PC-3 (cell line): Measurements from ENCODE around the gene STAU1. TPM values are rescaled to one million over a fixed set of nuclear protein-coding genes. Genes with fewer than 3 reads are reported as not detected.

ENCODE experiments used
- ATAC-seq: fragments of 200-7000 bp; cut with Tn5 transposase; 2 replicates; pipeline ENCODE4 v1.9.1; 2020; ENCODE audit warnings: mild to moderate bottlenecking, moderate library complexity
- BruUV-seq: library from RNA; stranded (reverse); fragments of 400-500 nt; replicated peaks from 2 replicates; lab custom pipeline; 2021; lab: Mats Ljungman, UMichigan
- CTCF ChIA-PET: fragments of 300-600 bp; sonication (Branson Sonifier 250); formaldehyde crosslinking; loops from one replicate; lab custom pipeline; 2022; ENCODE audit warnings: antibody characterized with exemption; lab: Charles Lee
- POLR2A ChIA-PET: fragments of 300-600 bp; sonication (Branson Sonifier 250); formaldehyde crosslinking; loops from one replicate; lab custom pipeline; 2022; ENCODE audit warnings: antibody characterized with exemption; ENCODE audit not compliant: unreplicated experiment; lab: Charles Lee
- DNase-seq: peaks from one replicate; pipeline ENCODE4 v3.0.0-alpha.2; 2015
- H2AFZ ChIP-seq: fragments of 300-600 bp; sonication (generic); 2 replicates; pipeline ENCODE4 v1.6.0; 2016; ENCODE audit warnings: antibody characterized with exemption, low read length
- H3F3A ChIP-seq: fragments of 300-600 bp; sonication (generic); one replicate; pipeline ENCODE4 v1.6.0; 2017; ENCODE audit warnings: antibody characterized with exemption, low read length, control low read depth, mild to moderate bottlenecking; ENCODE audit not compliant: unreplicated experiment
- H3K27ac ChIP-seq: fragments of 300-600 bp; sonication (generic); 2 replicates; pipeline ENCODE4 v1.5.1; 2016; ENCODE audit warnings: mild to moderate bottlenecking, low read length
- H3K27me3 ChIP-seq: fragments of 300-600 bp; sonication (generic); 2 replicates; pipeline ENCODE4 v1.6.1; 2016; ENCODE audit warnings: low read length, mixed read lengths
- H3K36me3 ChIP-seq: fragments of 300-600 bp; sonication (generic); 2 replicates; pipeline ENCODE4 v1.6.1; 2016; ENCODE audit warnings: low read depth, mixed run types, low read length, mixed read lengths
- H3K4me1 ChIP-seq: fragments of 300-600 bp; sonication (generic); 2 replicates; pipeline ENCODE4 v1.5.1; 2016; ENCODE audit warnings: low read length; ENCODE audit not compliant: insufficient read depth
- H3K4me2 ChIP-seq: fragments of 300-600 bp; sonication (generic); 2 replicates; pipeline ENCODE4 v1.6.0; 2016; ENCODE audit warnings: low read length
- H3K4me3 ChIP-seq: fragments of 300-600 bp; sonication (generic); 2 replicates; pipeline ENCODE4 v1.5.1; 2016; ENCODE audit warnings: mild to moderate bottlenecking, low read length, mixed read lengths
- H3K79me2 ChIP-seq: fragments of 300-600 bp; sonication (generic); 2 replicates; pipeline ENCODE4 v1.6.1; 2017; ENCODE audit warnings: low read length, mixed read lengths
- H3K9ac ChIP-seq: fragments of 300-600 bp; sonication (generic); 2 replicates; pipeline ENCODE4 v1.6.0; 2016; ENCODE audit warnings: mild to moderate bottlenecking, low read length
- H3K9me2 ChIP-seq: fragments of 300-600 bp; sonication (generic); replicated peaks from 2 replicates; pipeline ENCODE4 v1.6.1; 2016; ENCODE audit warnings: mixed run types, low read length, mixed read lengths
- H3K9me3 ChIP-seq: fragments of 300-600 bp; sonication (generic); 2 replicates; pipeline ENCODE4 v1.6.1; 2016; ENCODE audit warnings: low read length, mixed read lengths
- H4K20me1 ChIP-seq: fragments of 300-600 bp; sonication (generic); 2 replicates; pipeline ENCODE4 v1.6.1; 2016; ENCODE audit warnings: low read length, mixed read lengths
- CTCF ChIP-seq: fragments of 300-600 bp; sonication (generic); conservative IDR thresholded peaks from 2 replicates; pipeline ENCODE4 v1.5.1; 2017; ENCODE audit warnings: antibody characterized with exemption, low read depth, mild to moderate bottlenecking, low read length
- EZH2 ChIP-seq: fragments of 300-600 bp; sonication (generic); IDR thresholded peaks from one replicate; pipeline ENCODE4 v1.6.1; 2017; ENCODE audit warnings: antibody characterized with exemption, mild to moderate bottlenecking, low read length; ENCODE audit not compliant: unreplicated experiment
- EZH2phosphoT487 ChIP-seq: fragments of 300-600 bp; sonication (generic); IDR thresholded peaks from 2 replicates; pipeline ENCODE4 v1.6.1; 2018; ENCODE audit warnings: mild to moderate bottlenecking, antibody characterized with exemption, low read length, borderline replicate concordance
- intact Hi-C: fragments of 100-400 bp; cut with micrococcal nuclease; formaldehyde crosslinking; loops from 2 replicates; pipeline ENCODE4 v1.9.0; 2023
- total RNA-seq: library from RNA; depleted of rRNA; stranded (reverse); fragments of >200 nt; gene quantifications from 2 replicates; pipeline ENCODE4 v1.2.3, GENCODE V29; 2014

The STAU1 gene
- total RNA-seq, 1 experiment from 2014 or later: 87.8 TPM

- H3K4me1 ChIP-seq: no peaks in the 10 kb centered on the region
- H3K4me2 ChIP-seq: no peak overlapping the region
- no peaks in the 10 kb centered on the region for H3K79me2 ChIP-seq
- ChIA-PET CTCF (no interaction called here), POLR2A (no interaction called here)
- H3K4me3 ChIP-seq: no peak overlapping the region
- H2AFZ ChIP-seq: no peak overlapping the region
- no peaks in the 10 kb centered on the region for H3K9me2 ChIP-seq
- H3K9me3 ChIP-seq: no peaks in the 10 kb centered on the region
- H3K36me3 ChIP-seq: peaks cover 40% of the 10 kb centered on the region
- ATAC-seq (no peak), DNase-seq (no peak)
- H4K20me1 ChIP-seq: no peaks in the 10 kb centered on the region
- no peak overlapping the region for H3K9ac ChIP-seq
- H3F3A ChIP-seq: peaks cover 5% of the 10 kb centered on the region
- TF ChIP-seq EZH2 (no peak), CTCF (no peak), EZH2phosphoT487 (no peak)
- no peak overlapping the region for H3K27ac ChIP-seq
- intact Hi-C loops: no loop called here
- BruUV-seq: no TSS peak
- H3K27me3 ChIP-seq: no peaks in the 10 kb centered on the region
These were observed 83.8 kb downstream of the STAU1 start for GRCh38 chr20:49104365-49104648.

GRCh38 chr20:49103647-49104364 lies 84.3 kb downstream of the STAU1 start:
- no TSS peak for BruUV-seq
- Histone ChIP-seq H3K36me3 (peaks cover 43% of the 10 kb centered on the region), H3K4me3 (no peak overlapping the region), H2AFZ (no peak overlapping the region), H3K27me3 (no peaks in the 10 kb centered on the region), H3K4me2 (no peak overlapping the region), H3K27ac (no peak overlapping the region), H3K79me2 (no peaks in the 10 kb centered on the region), H3K9ac (no peak overlapping the region), H4K20me1 (no peaks in the 10 kb centered on the region), H3K9me3 (no peaks in the 10 kb centered on the region), H3F3A (peaks cover 4% of the 10 kb centered on the region), H3K9me2 (no peaks in the 10 kb centered on the region), H3K4me1 (no peaks in the 10 kb centered on the region)
- no peak for DNase-seq
- ATAC-seq: no peak
- POLR2A ChIA-PET: no interaction called here
- intact Hi-C loops: no loop called here
- TF ChIP-seq CTCF: no peak
- TF ChIP-seq EZH2phosphoT487: no peak
- TF ChIP-seq EZH2: no peak
- CTCF ChIA-PET: no interaction called here

GRCh38 chr20:49103019-49103418 lies 85.1 kb downstream of the STAU1 start:
- Histone ChIP-seq H3K27ac (no peak overlapping the region), H3K4me2 (no peak overlapping the region), H3K36me3 (peaks cover 51% of the 10 kb centered on the region), H3K4me3 (no peak overlapping the region), H4K20me1 (no peaks in the 10 kb centered on the region), H3K27me3 (no peaks in the 10 kb centered on the region), H3F3A (no peaks in the 10 kb centered on the region), H3K9me2 (no peaks in the 10 kb centered on the region), H2AFZ (no peak overlapping the region), H3K9me3 (no peaks in the 10 kb centered on the region), H3K4me1 (no peaks in the 10 kb centered on the region), H3K9ac (no peak overlapping the region), H3K79me2 (no peaks in the 10 kb centered on the region)
- POLR2A ChIA-PET: no interaction called here
- CTCF ChIA-PET: no interaction called here
- DNase-seq (no peak), ATAC-seq (no peak)
- no TSS peak for BruUV-seq
- TF ChIP-seq CTCF (no peak), EZH2phosphoT487 (no peak), EZH2 (no peak)
- intact Hi-C loops: no loop called here
